Left renal cortex interstitium (tissue), 4 donors: ENCODE results near the gene BTRC. TPM values are rescaled to one million over a fixed set of nuclear protein-coding genes. Genes with fewer than 3 reads are reported as not detected.

Experiments
- DNase-seq, 4 donors: peaks; one replicate each; pipeline ENCODE4 v3.0.0-alpha.2; 2013; ENCODE audit warnings: low read depth in 4 of 4, low spot score in 2 of 4, missing footprints in 1 of 4
- polyA plus RNA-seq, 4 donors: library from polyadenylated mRNA; unstranded; fragments of 120-200 nt; gene quantifications; one replicate each; pipeline ENCODE4 v1.2.1, GENCODE V29; 2013; ENCODE audit not compliant: insufficient read length in 4 of 4

The BTRC gene
- polyA plus RNA-seq, 4 donors, result 17.1 to 29.8 (median 26.4) TPM

- no peak for DNase-seq
Measured at GRCh38 chr10:101513733-101514132, 159.8 kb downstream of the BTRC start.

GRCh38 chr10:101525848-101526247 is 171.9 kb downstream of the BTRC start:
- no peak for DNase-seq

GRCh38 chr10:101529207-101529606 is 175.2 kb downstream of the BTRC start:
- no peak for DNase-seq

- no peak for DNase-seq
Measured at GRCh38 chr10:101529725-101530553, 176.0 kb downstream of the BTRC start.

GRCh38 chr10:101535949-101536348 is 182.0 kb downstream of the BTRC start:
- no peak for DNase-seq

- DNase-seq, result no peak
Measured at GRCh38 chr10:101536800-101537199, 182.8 kb downstream of the BTRC start.

GRCh38 chr10:101538446-101538845 is 184.5 kb downstream of the BTRC start:
- no peak for DNase-seq

GRCh38 chr10:101545898-101546297 is 191.9 kb downstream of the BTRC start:
- no peak for DNase-seq

GRCh38 chr10:101550965-101551364 is 197.0 kb downstream of the BTRC start:
- no peak for DNase-seq

- DNase-seq, result no peak
Measured at GRCh38 chr10:101552442-101552841, 198.5 kb downstream of the BTRC start.

- DNase-seq, result no peak
Measured at GRCh38 chr10:101557541-101557940, 203.6 kb downstream of the BTRC start.

GRCh38 chr10:101558204-101558603 is 204.2 kb downstream of the BTRC start:
- no peak for DNase-seq

- no peak for DNase-seq
Measured at GRCh38 chr10:101558671-101559595, 205.0 kb downstream of the BTRC start.

- no peak for DNase-seq
Measured at GRCh38 chr10:101559596-101560297, 205.8 kb downstream of the BTRC start.

GRCh38 chr10:101560298-101561067 is 206.5 kb downstream of the BTRC start:
- no peak for DNase-seq

- DNase-seq, result no peak
Measured at GRCh38 chr10:101561068-101561915, 207.3 kb downstream of the BTRC start.

GRCh38 chr10:101562231-101562630 is 208.3 kb downstream of the BTRC start:
- DNase-seq, result no peak

GRCh38 chr10:101563007-101563406 is 209.0 kb downstream of the BTRC start:
- DNase-seq, result no peak

- no peak for DNase-seq
Measured at GRCh38 chr10:101563497-101564040, 209.6 kb downstream of the BTRC start.
